H1 (cell line): ENCODE data around the gene MAP6D1. TPM values are rescaled to one million over a fixed set of nuclear protein-coding genes. Genes with fewer than 3 reads are reported as not detected.
A peak's percentile ranks its signal among the peaks of the same experiment; 100 is the strongest.

Experiments
- CTCF ChIA-PET: fragments of 300-600 bp; sonication (Branson Sonifier 250); formaldehyde crosslinking; loops from one replicate; lab custom pipeline; 2021; ENCODE audit not compliant: partially characterized antibody; lab: Charles Lee
- POLR2A ChIA-PET: fragments of 300-600 bp; sonication (Branson Sonifier 250); formaldehyde crosslinking; loops from one replicate; lab custom pipeline; 2021; ENCODE audit warnings: inconsistent platforms; ENCODE audit not compliant: partially characterized antibody; lab: Charles Lee
- DNase-seq, 2 experiments: peaks; one replicate each; pipeline versions ENCODE4 v3.0.0 to v3.0.0-alpha.2; 2010 to 2022; ENCODE audit warnings: low spot score in 2 of 2, low read depth in 1 of 2, mixed read lengths in 1 of 2
- FAIRE-seq: peaks from 2 replicates; lab custom pipeline; 2011; peaks lifted over from hg19 to GRCh38; lab: Jason Lieb, UNC
- H2AFZ ChIP-seq: 2 replicates; pipeline ENCODE4 v1.8.1; 2012; ENCODE audit warnings: low read length, inconsistent platforms
- H2AK5ac ChIP-seq: 2 replicates; pipeline ENCODE4 v1.6.1; 2013; ENCODE audit warnings: low read depth, low read length
- H2BK120ac ChIP-seq: replicated peaks from 2 replicates; pipeline ENCODE3; 2013; ENCODE audit warnings: low read depth, low read length, inconsistent platforms
- H2BK12ac ChIP-seq: 2 replicates; pipeline ENCODE4 v1.6.1; 2013; ENCODE audit warnings: low read depth, low read length
- H2BK15ac ChIP-seq: 2 replicates; pipeline ENCODE4 v1.6.1; 2013; ENCODE audit warnings: low read length
- H2BK20ac ChIP-seq: 2 replicates; pipeline ENCODE4 v1.6.1; 2013; ENCODE audit warnings: low read length
- H2BK5ac ChIP-seq: 2 replicates; pipeline ENCODE4 v1.6.1; 2013; ENCODE audit warnings: low read depth, low read length
- H3K14ac ChIP-seq: 2 replicates; pipeline ENCODE4 v1.6.1; 2013; ENCODE audit warnings: inconsistent platforms; ENCODE audit not compliant: insufficient read length
- H3K18ac ChIP-seq: 2 replicates; pipeline ENCODE4 v1.6.1; 2013; ENCODE audit warnings: low read length; ENCODE audit errors: extremely low read depth
- H3K23ac ChIP-seq: 2 replicates; pipeline ENCODE4 v1.6.1; 2013; ENCODE audit warnings: inconsistent platforms; ENCODE audit not compliant: insufficient read length
- H3K23me2 ChIP-seq: 2 replicates; pipeline ENCODE4 v1.6.1; 2013; ENCODE audit warnings: low read depth, low read length
- H3K27ac ChIP-seq: 2 replicates; pipeline ENCODE4 v1.6.1; 2011; ENCODE audit warnings: low read depth, low read length, inconsistent platforms
- H3K27me3 ChIP-seq, 4 experiments: replicated peaks in 1 of 4; 1 replicate in 1 of 4; 2 replicates in 3 of 4; pipeline versions ENCODE4 v1.6.1 to v1.8.1; 2011 to 2013; ENCODE audit warnings: low read length in 3 of 4, mild to moderate bottlenecking in 3 of 4, inconsistent platforms in 2 of 4, mixed read lengths in 2 of 4, moderate library complexity in 1 of 4; ENCODE audit not compliant: control insufficient read depth in 3 of 4, insufficient read depth in 3 of 4; ENCODE audit errors: extremely low read depth in 1 of 4
- H3K36me3 ChIP-seq, 4 experiments: 2 replicates each; pipeline versions ENCODE4 v1.6.1 to v1.8.1; 2011 to 2013; ENCODE audit warnings: mild to moderate bottlenecking in 4 of 4, low read length in 3 of 4, moderate library complexity in 2 of 4, control low read depth in 1 of 4, inconsistent platforms in 1 of 4; ENCODE audit not compliant: insufficient read depth in 4 of 4, control insufficient read depth in 2 of 4
- H3K4ac ChIP-seq: replicated peaks from 2 replicates; pipeline ENCODE3; 2013; ENCODE audit warnings: low read length, low read depth, mixed read lengths, inconsistent platforms; ENCODE audit not compliant: insufficient read length
- H3K4me1 ChIP-seq, 4 experiments: replicated peaks in 1 of 4; 1 replicate in 1 of 4; 2 replicates in 3 of 4; pipeline versions ENCODE4 v1.6.1 to v1.8.1; 2011 to 2013; ENCODE audit warnings: low read length in 3 of 4, inconsistent platforms in 2 of 4, mixed read lengths in 1 of 4; ENCODE audit not compliant: insufficient read depth in 4 of 4, control insufficient read depth in 3 of 4
- H3K4me2 ChIP-seq, 2 experiments: 2 replicates each; pipeline versions ENCODE4 v1.6.1 to v1.8.1; 2011 to 2013; ENCODE audit warnings: low read depth in 2 of 2, low read length in 2 of 2, control low read depth in 1 of 2, inconsistent platforms in 1 of 2, mild to moderate bottlenecking in 1 of 2; ENCODE audit not compliant: insufficient read depth in 1 of 2
- H3K4me3 ChIP-seq, 4 experiments: fragments of 200-600, 300-600 bp in 1 of 4; sonication (generic), shearing (Covaris generic), sonication (Bioruptor Twin) in 1 of 4; 2 replicates each; pipeline versions ENCODE4 v1.5.1 to v1.8.1; 2011 to 2016; ENCODE audit warnings: low read length in 4 of 4, low read depth in 3 of 4, control low read depth in 2 of 4, inconsistent platforms in 2 of 4, mild to moderate bottlenecking in 2 of 4, mixed read lengths in 1 of 4, moderate library complexity in 1 of 4; ENCODE audit not compliant: insufficient read depth in 2 of 4; ENCODE audit errors: extremely low read depth in 1 of 4
- H3K56ac ChIP-seq: replicated peaks from 2 replicates; pipeline ENCODE3; 2013; ENCODE audit warnings: low read depth, mild to moderate bottlenecking, mixed read lengths, low read length, inconsistent platforms; ENCODE audit not compliant: insufficient read length
- H3K79me1 ChIP-seq: 2 replicates; pipeline ENCODE4 v1.6.1; 2013; ENCODE audit warnings: low read depth, low read length, control low read depth
- H3K79me2 ChIP-seq, 2 experiments: 2 replicates each; pipeline versions ENCODE4 v1.6.1 to v1.8.1; 2012 to 2013; ENCODE audit warnings: low read length in 2 of 2, mild to moderate bottlenecking in 2 of 2, inconsistent platforms in 1 of 2; ENCODE audit not compliant: insufficient read depth in 2 of 2, control insufficient read depth in 1 of 2
- H3K9ac ChIP-seq, 4 experiments: replicated peaks in 1 of 4; 1 replicate in 1 of 4; 2 replicates in 3 of 4; pipeline versions ENCODE4 v1.6.1 to v1.8.1; 2011 to 2013; ENCODE audit warnings: low read depth in 3 of 4, low read length in 3 of 4, control low read depth in 2 of 4, mild to moderate bottlenecking in 2 of 4, moderate library complexity in 2 of 4, inconsistent platforms in 1 of 4; ENCODE audit errors: extremely low read depth in 1 of 4
- H3K9me3 ChIP-seq, 2 experiments: 2 replicates each; pipeline versions ENCODE4 v1.6.1 to v1.8.1; 2012 to 2013; ENCODE audit warnings: mild to moderate bottlenecking in 2 of 2, moderate library complexity in 2 of 2, control low read depth in 1 of 2, inconsistent platforms in 1 of 2, low read depth in 1 of 2, low read length in 1 of 2, mixed read lengths in 1 of 2; ENCODE audit not compliant: insufficient read depth in 2 of 2
- H4K20me1 ChIP-seq, 2 experiments: replicated peaks in 1 of 2; 2 replicates each; pipeline versions ENCODE3 to v1.8.1; 2011 to 2013; ENCODE audit warnings: inconsistent platforms in 2 of 2, low read length in 2 of 2, mild to moderate bottlenecking in 1 of 2; ENCODE audit not compliant: insufficient read depth in 2 of 2, control insufficient read depth in 1 of 2
- H4K5ac ChIP-seq: 2 replicates; pipeline ENCODE4 v1.6.1; 2013; ENCODE audit warnings: low read length, low read depth, mixed read lengths, inconsistent platforms; ENCODE audit not compliant: insufficient read length
- H4K8ac ChIP-seq: 2 replicates; pipeline ENCODE4 v1.8.0; 2013; ENCODE audit warnings: mild to moderate bottlenecking, moderate library complexity, low read length, inconsistent platforms; ENCODE audit not compliant: insufficient read depth; ENCODE audit errors: extremely low read depth
- H4K91ac ChIP-seq: replicated peaks from 2 replicates; pipeline ENCODE3; 2013; ENCODE audit warnings: low read length, mixed read lengths, inconsistent platforms; ENCODE audit not compliant: insufficient read length
- BRCA1 ChIP-seq: IDR thresholded peaks from 2 replicates; pipeline ENCODE4 v1.6.1; 2012; ENCODE audit warnings: low read depth, low read length, improper control_type of control experiment
- CTCF ChIP-seq, 3 experiments: IDR thresholded peaks; 1 replicate in 2 of 3; 2 replicates in 1 of 3; pipeline versions ENCODE4 v1.5.1 to v1.6.1; 2011; ENCODE audit warnings: low read length in 3 of 3, mild to moderate bottlenecking in 3 of 3, inconsistent platforms in 2 of 3, low read depth in 1 of 3, moderate library complexity in 1 of 3; ENCODE audit not compliant: insufficient read depth in 1 of 3; ENCODE audit errors: control extremely low read depth in 1 of 3
- FOSL1 ChIP-seq: IDR thresholded peaks from 2 replicates; pipeline ENCODE4 v1.6.1; 2011; ENCODE audit warnings: mild to moderate bottlenecking, low read depth, low read length, moderate library complexity; ENCODE audit not compliant: insufficient read depth
- KDM1A ChIP-seq: fragments of 200-600, 300-600 bp; sonication (generic); IDR thresholded peaks from 2 replicates; pipeline ENCODE4 v1.7.1; 2016; ENCODE audit warnings: mild to moderate bottlenecking, low read length, borderline replicate concordance
- RAD21 ChIP-seq, 2 experiments: IDR thresholded peaks in 1 of 2; conservative IDR thresholded peaks in 1 of 2; 2 replicates each; pipeline ENCODE4 v1.6.1; 2011; ENCODE audit warnings: low read depth in 2 of 2, low read length in 2 of 2, improper control_type of control experiment in 1 of 2, inconsistent platforms in 1 of 2, mild to moderate bottlenecking in 1 of 2, moderate library complexity in 1 of 2
- SIN3A ChIP-seq, 2 experiments: IDR thresholded peaks in 1 of 2; conservative IDR thresholded peaks in 1 of 2; 2 replicates each; pipeline ENCODE4 v1.6.1; 2011 to 2012; ENCODE audit warnings: low read length in 2 of 2, improper control_type of control experiment in 1 of 2, low read depth in 1 of 2, mild to moderate bottlenecking in 1 of 2
- TBP ChIP-seq: IDR thresholded peaks from 2 replicates; pipeline ENCODE4 v1.6.1; 2011; ENCODE audit warnings: low read depth, low read length, improper control_type of control experiment
- ZNF274 ChIP-seq: IDR thresholded peaks from 2 replicates; pipeline ENCODE4 v1.7.0; 2012; ENCODE audit warnings: low read length, borderline replicate concordance; ENCODE audit errors: extremely low read depth
- WGBS, 2 experiments: shearing (Covaris generic) in 1 of 2; methylation state at CpG; one replicate each; pipeline versions ENCODE4 v1.1.6 to v1.1.7; 2013 to 2015; ENCODE audit warnings: low lambda C conversion rate in 2 of 2, mixed read lengths in 2 of 2, inconsistent platforms in 1 of 2, low coverage in 1 of 2, missing lambda C conversion rate in 1 of 2; ENCODE audit not compliant: insufficient replicate concordance in 2 of 2, insufficient coverage in 1 of 2, insufficient read length in 1 of 2; ENCODE audit errors: extremely low coverage in 1 of 2, missing lambda C conversion rate in 1 of 2; 5-methylcytosine and 5-hydroxymethylcytosine counted together
- polyA plus RNA-seq, 7 experiments: library from polyadenylated mRNA; depleted of rRNA in 3 of 7; stranded (reverse) in 5 of 7; unstranded in 2 of 7; fragments of >200 nt in 5 of 7; fragments of 200-250 nt in 2 of 7; gene quantifications; 1 replicate in 5 of 7; 2 replicates in 1 of 7; 4 replicates in 1 of 7; pipeline versions ENCODE4 v1.2.1 to v1.2.3, GENCODE V29; 2011 to 2013; ENCODE audit warnings: missing spikeins in 2 of 7, mixed read lengths in 2 of 7
- total RNA-seq: library from RNA; stranded (reverse); fragmentation: NEBNext Ultra II Directional; extraction: Animal tissue kit (Norgen Biotek cat#: 25700); gene quantifications from 2 replicates; pipeline ENCODE4 v1.2.1, GENCODE V29; 2021

The MAP6D1 gene
- total and polyA plus RNA-seq, 2 of the 8 experiments (the other 6 are each of a cell fraction or from before 2014, with no cell fraction given), result 4.8 to 5.2 TPM

- Histone ChIP-seq H2BK15ac (no peak overlapping the region), H3K18ac (no peak overlapping the region), H3K56ac (no peak overlapping the region), H3K9ac (no peak overlapping the region), H2BK20ac (no peak overlapping the region), H3K23ac (no peak overlapping the region), H4K91ac (no peak overlapping the region), H2AFZ (no peak overlapping the region), H3K27me3 (no peaks in the 10 kb centered on the region), H3K4me3 (no peak overlapping the region), H3K9me3 (no peaks in the 10 kb centered on the region), H2AK5ac (no peak overlapping the region), H3K79me1 (no peaks in the 10 kb centered on the region), H4K8ac (no peak overlapping the region), H3K4me1 (no peaks in the 10 kb centered on the region), H4K5ac (no peak overlapping the region), H4K20me1 (peaks cover 0 to 7% of the 10 kb centered on the region in 2 experiments), H3K36me3 (peaks cover 8 to 33% (median 21%) of the 10 kb centered on the region in 4 experiments), H2BK120ac (no peak overlapping the region), H3K23me2 (no peaks in the 10 kb centered on the region), H3K4me2 (no peak overlapping the region), H2BK5ac (no peak overlapping the region), H3K4ac (no peak overlapping the region), H3K27ac (no peak overlapping the region), H3K79me2 (no peaks in the 10 kb centered on the region), H2BK12ac (no peak overlapping the region), H3K14ac (no peak overlapping the region)
- DNase-seq (peak; percentile 50 to 77), FAIRE-seq (peak; percentile 58)
- POLR2A ChIA-PET, result interaction anchor here (1.1 to 1.2 kb wide), 2 partner anchors 13 to 50 kb away, joined by 3 read pairs; no protein-coding TSS in a partner anchor
- CTCF ChIA-PET, result interaction anchor here (0.6 to 5.0 kb wide), 22 partner anchors 9 to 368 kb away, joined by 3 to 26 read pairs (median 4); no protein-coding TSS in a partner anchor
- WGBS, 2 experiments, result 88% methylated on average over 9 of the region's 9 CpGs; no CpG with 5 or more reads in 1 of the 2 experiments
- 0 out of 4 replicates have a peak, but pooled peaks of 1 of the 2 experiments have one; percentile 34 for TF ChIP-seq SIN3A (conservative IDR thresholded peaks at IDR 0.05 in 1 of 2, IDR thresholded peaks at IDR 0.05 in 1 of 2; ENCODE audit: low read depth in 1 of 2, low read length in 2 of 2)
- no peak for TF ChIP-seq TBP
- TF ChIP-seq RAD21 (IDR thresholded peaks at IDR 0.05 in 1 of 2, conservative IDR thresholded peaks at IDR 0.05 in 1 of 2; ENCODE audit: low read depth in 2 of 2, low read length in 2 of 2), result peak; percentile 89 to 92
- peak; percentile 78 to 91 (median 82) for TF ChIP-seq CTCF (IDR thresholded peaks at IDR 0.05; ENCODE audit: control extremely low read depth in 1 of 3, insufficient read depth in 1 of 3, low read depth in 1 of 3, low read length in 3 of 3)
- TF ChIP-seq KDM1A, result no peak
- no peak for TF ChIP-seq FOSL1
- TF ChIP-seq BRCA1, result no peak
- TF ChIP-seq ZNF274, result no peak
Observed at GRCh38 chr3:183766745-183767606, 58.4 kb downstream of the MAP6D1 start.
